Colonic mucosa (tissue), 4 donors: ENCODE results near the gene CTSL. TPM values are rescaled to one million over a fixed set of nuclear protein-coding genes. Genes with fewer than 3 reads are reported as not detected.

Experiments used
- DNase-seq: peaks from one replicate; pipeline ENCODE4 v3.0.0-alpha.2; 2020
- H3K27ac ChIP-seq: fragments of 200-600 bp; one replicate; pipeline ENCODE4 v1.8.0; 2021
- H3K27me3 ChIP-seq: fragments of 200-600 bp; one replicate; pipeline ENCODE4 v1.8.0; 2021
- H3K36me3 ChIP-seq: fragments of 200-600 bp; one replicate; pipeline ENCODE4 v1.8.0; 2021
- H3K4me1 ChIP-seq: fragments of 200-600 bp; one replicate; pipeline ENCODE4 v1.8.0; 2021; ENCODE audit warnings: mild to moderate bottlenecking
- H3K4me3 ChIP-seq: fragments of 200-600 bp; one replicate; pipeline ENCODE4 v1.8.0; 2021
- H3K9ac ChIP-seq, 2 donors: one replicate each; pipeline ENCODE4 v1.7.0; 2013; ENCODE audit warnings: control low read depth in 2 of 2, low read depth in 2 of 2, low read length in 2 of 2
- H3K9me3 ChIP-seq: fragments of 200-600 bp; one replicate; pipeline ENCODE4 v1.8.0; 2021
- CTCF ChIP-seq: fragments of 200-600 bp; IDR thresholded peaks from one replicate; pipeline ENCODE4 v1.8.0; 2022; ENCODE audit warnings: antibody characterized with exemption, mild to moderate bottlenecking
- intact Hi-C: fragments of 100-400 bp; cut with DNase I; formaldehyde crosslinking; loops from one replicate; pipeline ENCODE4 v1.14.1; 2022
- total RNA-seq, 2 donors: library from RNA; stranded (reverse); fragmentation: NEBNext Ultra II Directional in 1 of 2; extraction: Animal tissue kit (Norgen Biotek cat#: 25700) in 1 of 2; gene quantifications; one replicate each; pipeline ENCODE4 v1.2.1, GENCODE V29; 2021
- donor health status: healthy.
- donor health status: DM: no; HTN: no; CAD: no.
- donor health status: DM: no; HTN: no; CAD: no.

Gene CTSL
- total RNA-seq, 2 donors from 2014 or later, result 32.1 to 69.9 TPM

- intact Hi-C loops, result no loop called here
- no peaks in the 10 kb centered on the region for H3K27me3 ChIP-seq
These were observed 31.6 kb upstream of the CTSL start for GRCh38 chr9:87694236-87694755.

GRCh38 chr9:87695523-87695922 is 30.4 kb upstream of the CTSL start:
- no peak for TF ChIP-seq CTCF
- H3K36me3 ChIP-seq, result no peaks in the 10 kb centered on the region
- intact Hi-C loops, result no loop called here
- no peaks in the 10 kb centered on the region for H3K4me1 ChIP-seq
- DNase-seq, result no peak
- H3K27ac ChIP-seq, result no peak overlapping the region
- H3K4me3 ChIP-seq, result no peak overlapping the region
- no peaks in the 10 kb centered on the region for H3K27me3 ChIP-seq
- no peaks in the 10 kb centered on the region for H3K9me3 ChIP-seq
- no peak overlapping the region for H3K9ac ChIP-seq

More at GRCh38 chr9:87694236-87694755, 31.6 kb upstream of the CTSL start:
- Histone ChIP-seq H3K4me3 (no peak overlapping the region), H3K36me3 (no peaks in the 10 kb centered on the region), H3K27ac (no peak overlapping the region), H3K4me1 (no peaks in the 10 kb centered on the region), H3K9me3 (no peaks in the 10 kb centered on the region), H3K9ac (no peak overlapping the region)
- no peak for TF ChIP-seq CTCF
- no peak for DNase-seq

- Histone ChIP-seq H3K9me3 (no peaks in the 10 kb centered on the region), H3K9ac (no peak overlapping the region), H3K27ac (no peak overlapping the region), H3K4me3 (no peak overlapping the region), H3K27me3 (no peaks in the 10 kb centered on the region), H3K36me3 (no peaks in the 10 kb centered on the region), H3K4me1 (no peaks in the 10 kb centered on the region)
- no peak for TF ChIP-seq CTCF
- no peak for DNase-seq
- intact Hi-C loops, result no loop called here
These were observed 29.3 kb upstream of the CTSL start for GRCh38 chr9:87696641-87697040.

- no peak for DNase-seq
- Histone ChIP-seq H3K4me3 (no peak overlapping the region), H3K36me3 (no peaks in the 10 kb centered on the region), H3K27me3 (no peaks in the 10 kb centered on the region), H3K9ac (no peak overlapping the region), H3K27ac (no peak overlapping the region), H3K9me3 (no peaks in the 10 kb centered on the region), H3K4me1 (no peaks in the 10 kb centered on the region)
- TF ChIP-seq CTCF, result no peak
- intact Hi-C loops, result no loop called here
These were observed 27.7 kb upstream of the CTSL start for GRCh38 chr9:87698069-87698809.

- Histone ChIP-seq H3K9me3 (no peaks in the 10 kb centered on the region), H3K27me3 (no peaks in the 10 kb centered on the region), H3K36me3 (no peaks in the 10 kb centered on the region), H3K4me1 (no peaks in the 10 kb centered on the region), H3K27ac (no peak overlapping the region), H3K4me3 (no peak overlapping the region), H3K9ac (no peak overlapping the region)
- TF ChIP-seq CTCF, result no peak
- intact Hi-C loops, result no loop called here
- DNase-seq, result no peak
These were observed 26.1 kb upstream of the CTSL start for GRCh38 chr9:87699835-87700234.
